Uterus (tissue), 2 donors: Measurements from ENCODE around the gene CPNE7.

ENCODE experiments used
- CTCF ChIP-seq, 4 experiments: fragments of 200-600 bp in 2 of 4; fragments of 450-650 bp in 2 of 4; sonication (generic) in 2 of 4; IDR thresholded peaks; one replicate each; pipeline ENCODE4 v1.5.1; 2016 to 2019; ENCODE audit warnings: antibody characterized with exemption in 4 of 4, mild to moderate bottlenecking in 2 of 4, moderate library complexity in 1 of 4
- POLR2A ChIP-seq, 2 donors: fragments of 450-650 bp; IDR thresholded peaks; one replicate each; pipeline ENCODE4 v1.6.1; 2016; ENCODE audit warnings: antibody characterized with exemption in 2 of 2, mild to moderate bottlenecking in 1 of 2, moderate library complexity in 1 of 2

GRCh38 chr16:89570342-89570923 lies 5.1 kb upstream of the CPNE7 start:
- TF ChIP-seq POLR2A (IDR thresholded peaks at IDR 0.05) (no peak), CTCF (IDR thresholded peaks at IDR 0.05) (no peak)
